Measurements from ENCODE around the gene AQP1.

Gene AQP1

GRCh38 chr7:30873656-30874055 lies 38.0 kb upstream of the AQP1 start:
- WGBS: 43% methylated on average over 5 of the region's 6 CpGs

GRCh38 chr7:30874656-30875302 lies 36.9 kb upstream of the AQP1 start:
- Histone ChIP-seq H3K4ac (ENCODE audit: low read depth in 1 of 2, low read length in 2 of 2) (no peak overlapping the region), H3K9me3 (ENCODE audit: control insufficient read depth, low read length) (no peaks in the 10 kb centered on the region), H2BK15ac (ENCODE audit: low read depth, poor library complexity, severe bottlenecking) (no peak overlapping the region), H2BK12ac (ENCODE audit: low read length in 2 of 2) (no peak overlapping the region), H2AFZ (ENCODE audit: low read depth, low read length) (no peak overlapping the region), H3K27me3 (ENCODE audit: control insufficient read depth in 1 of 2, insufficient read depth in 1 of 2, low read length in 2 of 2) (no peaks in the 10 kb centered on the region), H2BK5ac (ENCODE audit: low read depth, low read length, poor library complexity, severe bottlenecking) (no peak overlapping the region), H2BK120ac (ENCODE audit: low read depth, low read length) (no peak overlapping the region), H3K18ac (ENCODE audit: low read depth in 1 of 2, low read length in 2 of 2) (no peak overlapping the region), H3K27ac (ENCODE audit: low read length, poor library complexity, severe bottlenecking) (no peak overlapping the region), H2AK5ac (ENCODE audit: low read length, severe bottlenecking) (no peak overlapping the region), H4K91ac (ENCODE audit: low read length) (no peak overlapping the region), H4K8ac (ENCODE audit: low read length) (peak overlapping the region; percentile 45), H3K9ac (ENCODE audit: low read length) (no peak overlapping the region), H3K14ac (ENCODE audit: low read length in 2 of 2) (no peak overlapping the region), H3K23ac (ENCODE audit: low read length in 2 of 2) (no peak overlapping the region), H3K4me3 (ENCODE audit: insufficient read depth in 1 of 2, low read depth in 1 of 2, low read length in 2 of 2) (no peak overlapping the region), H3K4me1 (ENCODE audit: control insufficient read depth, insufficient read depth, low read depth, low read length) (peaks cover 14% of the 10 kb centered on the region), H3K79me1 (replicated peaks; ENCODE audit: low read length, poor library complexity, severe bottlenecking) (no peaks in the 10 kb centered on the region), H3K36me3 (ENCODE audit: control insufficient read depth in 1 of 2, insufficient read depth in 2 of 2, low read depth in 1 of 2, low read length in 2 of 2) (peaks cover 62 to 69% of the 10 kb centered on the region in 2 experiments), H3K4me2 (ENCODE audit: low read length, poor library complexity, severe bottlenecking) (no peak overlapping the region)
- WGBS: 86% methylated on average over 4 of the region's 5 CpGs
- DNase-seq: no peak

More at GRCh38 chr7:30873656-30874055, 38.0 kb upstream of the AQP1 start:
- Histone ChIP-seq H2BK5ac (ENCODE audit: low read depth, low read length, poor library complexity, severe bottlenecking) (no peak overlapping the region), H3K9ac (ENCODE audit: low read length) (no peak overlapping the region), H3K4ac (ENCODE audit: low read depth in 1 of 2, low read length in 2 of 2) (no peak overlapping the region), H2AFZ (ENCODE audit: low read depth, low read length) (no peak overlapping the region), H3K4me2 (ENCODE audit: low read length, poor library complexity, severe bottlenecking) (no peak overlapping the region), H3K9me3 (ENCODE audit: control insufficient read depth, low read length) (no peaks in the 10 kb centered on the region), H3K18ac (ENCODE audit: low read depth in 1 of 2, low read length in 2 of 2) (no peak overlapping the region), H4K91ac (ENCODE audit: low read length) (no peak overlapping the region), H3K4me1 (ENCODE audit: control insufficient read depth, insufficient read depth, low read depth, low read length) (peaks cover 14% of the 10 kb centered on the region), H2BK120ac (ENCODE audit: low read depth, low read length) (no peak overlapping the region), H2BK15ac (ENCODE audit: low read depth, poor library complexity, severe bottlenecking) (no peak overlapping the region), H3K23ac (ENCODE audit: low read length in 2 of 2) (no peak overlapping the region), H3K79me1 (replicated peaks; ENCODE audit: low read length, poor library complexity, severe bottlenecking) (no peaks in the 10 kb centered on the region), H2BK12ac (ENCODE audit: low read length in 2 of 2) (no peak overlapping the region), H3K27ac (ENCODE audit: low read length, poor library complexity, severe bottlenecking) (no peak overlapping the region), H3K14ac (ENCODE audit: low read length in 2 of 2) (no peak overlapping the region), H3K4me3 (ENCODE audit: insufficient read depth in 1 of 2, low read depth in 1 of 2, low read length in 2 of 2) (no peak overlapping the region), H2AK5ac (ENCODE audit: low read length, severe bottlenecking) (no peak overlapping the region), H4K8ac (ENCODE audit: low read length) (no peak overlapping the region), H3K36me3 (ENCODE audit: control insufficient read depth in 1 of 2, insufficient read depth in 2 of 2, low read depth in 1 of 2, low read length in 2 of 2) (peaks cover 62 to 73% of the 10 kb centered on the region in 2 experiments), H3K27me3 (ENCODE audit: control insufficient read depth in 1 of 2, insufficient read depth in 1 of 2, low read length in 2 of 2) (no peaks in the 10 kb centered on the region)
- no peak for DNase-seq

- Histone ChIP-seq H3K9me3 (ENCODE audit: control insufficient read depth, low read length) (no peaks in the 10 kb centered on the region), H3K23ac (ENCODE audit: low read length in 2 of 2) (no peak overlapping the region), H3K4me3 (ENCODE audit: insufficient read depth in 1 of 2, low read depth in 1 of 2, low read length in 2 of 2) (no peak overlapping the region), H4K8ac (ENCODE audit: low read length) (no peak overlapping the region), H2BK12ac (ENCODE audit: low read length in 2 of 2) (no peak overlapping the region), H2AFZ (ENCODE audit: low read depth, low read length) (no peak overlapping the region), H3K36me3 (ENCODE audit: control insufficient read depth in 1 of 2, insufficient read depth in 2 of 2, low read depth in 1 of 2, low read length in 2 of 2) (peaks cover 52 to 53% of the 10 kb centered on the region in 2 experiments), H4K91ac (ENCODE audit: low read length) (no peak overlapping the region), H2AK5ac (ENCODE audit: low read length, severe bottlenecking) (no peak overlapping the region), H3K18ac (ENCODE audit: low read depth in 1 of 2, low read length in 2 of 2) (no peak overlapping the region), H3K79me1 (replicated peaks; ENCODE audit: low read length, poor library complexity, severe bottlenecking) (no peaks in the 10 kb centered on the region), H3K4ac (ENCODE audit: low read depth in 1 of 2, low read length in 2 of 2) (no peak overlapping the region), H3K4me1 (ENCODE audit: control insufficient read depth, insufficient read depth, low read depth, low read length) (peaks cover 12% of the 10 kb centered on the region), H3K27ac (ENCODE audit: low read length, poor library complexity, severe bottlenecking) (no peak overlapping the region), H3K14ac (ENCODE audit: low read length in 2 of 2) (no peak overlapping the region), H3K4me2 (ENCODE audit: low read length, poor library complexity, severe bottlenecking) (no peak overlapping the region), H2BK15ac (ENCODE audit: low read depth, poor library complexity, severe bottlenecking) (no peak overlapping the region), H3K9ac (ENCODE audit: low read length) (no peak overlapping the region), H3K27me3 (ENCODE audit: control insufficient read depth in 1 of 2, insufficient read depth in 1 of 2, low read length in 2 of 2) (no peaks in the 10 kb centered on the region), H2BK120ac (ENCODE audit: low read depth, low read length) (no peak overlapping the region), H2BK5ac (ENCODE audit: low read depth, low read length, poor library complexity, severe bottlenecking) (no peak overlapping the region)
- 91% methylated on average over 9 of the region's 9 CpGs for WGBS
- no peak for DNase-seq
Observed at GRCh38 chr7:30877015-30877769, 34.5 kb upstream of the AQP1 start.

GRCh38 chr7:30877993-30878392 lies 33.7 kb upstream of the AQP1 start:
- H2BK15ac ChIP-seq (ENCODE audit: low read depth, poor library complexity, severe bottlenecking): no peak overlapping the region
- no peak overlapping the region for H3K27ac ChIP-seq (ENCODE audit: low read length, poor library complexity, severe bottlenecking)
- peaks cover 12% of the 10 kb centered on the region for H3K4me1 ChIP-seq (ENCODE audit: control insufficient read depth, insufficient read depth, low read depth, low read length)
- H3K18ac ChIP-seq (ENCODE audit: low read depth in 1 of 2, low read length in 2 of 2): no peak overlapping the region
- H2AFZ ChIP-seq (ENCODE audit: low read depth, low read length): no peak overlapping the region
- no peak overlapping the region for H2BK120ac ChIP-seq (ENCODE audit: low read depth, low read length)
- H3K36me3 ChIP-seq (ENCODE audit: control insufficient read depth in 1 of 2, insufficient read depth in 2 of 2, low read depth in 1 of 2, low read length in 2 of 2): peaks cover 44 to 45% of the 10 kb centered on the region in 2 experiments
- H3K14ac ChIP-seq (ENCODE audit: low read length in 2 of 2): no peak overlapping the region
- no peak overlapping the region for H2BK5ac ChIP-seq (ENCODE audit: low read depth, low read length, poor library complexity, severe bottlenecking)
- H3K23ac ChIP-seq (ENCODE audit: low read length in 2 of 2): no peak overlapping the region
- H3K4ac ChIP-seq (ENCODE audit: low read depth in 1 of 2, low read length in 2 of 2): no peak overlapping the region
- no peak overlapping the region for H3K9ac ChIP-seq (ENCODE audit: low read length)
- H2BK12ac ChIP-seq (ENCODE audit: low read length in 2 of 2): no peak overlapping the region
- 100% methylated on average over 5 of the region's 5 CpGs for WGBS
- H3K9me3 ChIP-seq (ENCODE audit: control insufficient read depth, low read length): no peaks in the 10 kb centered on the region
- no peaks in the 10 kb centered on the region for H3K27me3 ChIP-seq (ENCODE audit: control insufficient read depth in 1 of 2, insufficient read depth in 1 of 2, low read length in 2 of 2)
- no peak overlapping the region for H3K4me3 ChIP-seq (ENCODE audit: insufficient read depth in 1 of 2, low read depth in 1 of 2, low read length in 2 of 2)
- no peak overlapping the region for H4K8ac ChIP-seq (ENCODE audit: low read length)
- no peak overlapping the region for H3K4me2 ChIP-seq (ENCODE audit: low read length, poor library complexity, severe bottlenecking)
- no peak overlapping the region for H2AK5ac ChIP-seq (ENCODE audit: low read length, severe bottlenecking)
- DNase-seq: no peak
- no peak overlapping the region for H4K91ac ChIP-seq (ENCODE audit: low read length)
- no peaks in the 10 kb centered on the region for H3K79me1 ChIP-seq (replicated peaks; ENCODE audit: low read length, poor library complexity, severe bottlenecking)

Measured in mesenchymal stem cell (in vitro differentiated cells and primary cell).